ENCODE measurements around the gene CRB1.

DNA sequence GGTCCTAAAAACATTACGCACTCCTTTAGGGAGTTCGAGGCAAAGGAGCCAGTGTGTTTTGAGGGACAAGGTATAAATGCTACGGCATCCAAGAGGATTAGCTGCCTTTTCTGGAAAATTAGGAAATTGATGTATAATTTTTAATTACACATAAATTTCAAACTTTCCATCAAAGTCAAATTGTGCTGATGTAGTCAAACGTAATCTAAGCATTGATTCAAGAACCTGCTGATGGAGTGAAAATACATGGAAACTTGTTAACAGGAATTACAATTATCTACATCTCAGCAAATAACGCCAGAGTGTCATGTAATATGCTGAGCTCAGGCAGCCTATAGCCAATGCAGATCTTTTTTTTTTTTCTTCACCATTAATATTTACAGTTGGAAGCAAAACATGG, 194.5 kb downstream of the CRB1 start:
- TF ChIP-seq, protein P1, sequence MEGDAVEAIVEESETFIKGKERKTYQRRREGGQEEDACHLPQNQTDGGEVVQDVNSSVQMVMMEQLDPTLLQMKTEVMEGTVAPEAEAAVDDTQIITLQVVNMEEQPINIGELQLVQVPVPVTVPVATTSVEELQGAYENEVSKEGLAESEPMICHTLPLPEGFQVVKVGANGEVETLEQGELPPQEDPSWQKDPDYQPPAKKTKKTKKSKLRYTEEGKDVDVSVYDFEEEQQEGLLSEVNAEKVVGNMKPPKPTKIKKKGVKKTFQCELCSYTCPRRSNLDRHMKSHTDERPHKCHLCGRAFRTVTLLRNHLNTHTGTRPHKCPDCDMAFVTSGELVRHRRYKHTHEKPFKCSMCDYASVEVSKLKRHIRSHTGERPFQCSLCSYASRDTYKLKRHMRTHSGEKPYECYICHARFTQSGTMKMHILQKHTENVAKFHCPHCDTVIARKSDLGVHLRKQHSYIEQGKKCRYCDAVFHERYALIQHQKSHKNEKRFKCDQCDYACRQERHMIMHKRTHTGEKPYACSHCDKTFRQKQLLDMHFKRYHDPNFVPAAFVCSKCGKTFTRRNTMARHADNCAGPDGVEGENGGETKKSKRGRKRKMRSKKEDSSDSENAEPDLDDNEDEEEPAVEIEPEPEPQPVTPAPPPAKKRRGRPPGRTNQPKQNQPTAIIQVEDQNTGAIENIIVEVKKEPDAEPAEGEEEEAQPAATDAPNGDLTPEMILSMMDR (IDR thresholded peaks at IDR 0.05; ENCODE audit: poor library complexity, severe bottlenecking), result no peak
- TF ChIP-seq TAF1 (IDR thresholded peaks at IDR 0.05; ENCODE audit: low read depth), result no peak
- TF ChIP-seq EZH2 (IDR thresholded peaks at IDR 0.05; ENCODE audit: borderline replicate concordance, insufficient read depth, low read length, poor library complexity, severe bottlenecking), result no peak
- no peak for TF ChIP-seq RAD21 (conservative IDR thresholded peaks at IDR 0.05)
- no peak for TF ChIP-seq EP300 (conservative IDR thresholded peaks at IDR 0.05; ENCODE audit: poor library complexity, severe bottlenecking)
- no peak for TF ChIP-seq POLR2AphosphoS5 (IDR thresholded peaks at IDR 0.05)
- TF ChIP-seq, protein P2, sequence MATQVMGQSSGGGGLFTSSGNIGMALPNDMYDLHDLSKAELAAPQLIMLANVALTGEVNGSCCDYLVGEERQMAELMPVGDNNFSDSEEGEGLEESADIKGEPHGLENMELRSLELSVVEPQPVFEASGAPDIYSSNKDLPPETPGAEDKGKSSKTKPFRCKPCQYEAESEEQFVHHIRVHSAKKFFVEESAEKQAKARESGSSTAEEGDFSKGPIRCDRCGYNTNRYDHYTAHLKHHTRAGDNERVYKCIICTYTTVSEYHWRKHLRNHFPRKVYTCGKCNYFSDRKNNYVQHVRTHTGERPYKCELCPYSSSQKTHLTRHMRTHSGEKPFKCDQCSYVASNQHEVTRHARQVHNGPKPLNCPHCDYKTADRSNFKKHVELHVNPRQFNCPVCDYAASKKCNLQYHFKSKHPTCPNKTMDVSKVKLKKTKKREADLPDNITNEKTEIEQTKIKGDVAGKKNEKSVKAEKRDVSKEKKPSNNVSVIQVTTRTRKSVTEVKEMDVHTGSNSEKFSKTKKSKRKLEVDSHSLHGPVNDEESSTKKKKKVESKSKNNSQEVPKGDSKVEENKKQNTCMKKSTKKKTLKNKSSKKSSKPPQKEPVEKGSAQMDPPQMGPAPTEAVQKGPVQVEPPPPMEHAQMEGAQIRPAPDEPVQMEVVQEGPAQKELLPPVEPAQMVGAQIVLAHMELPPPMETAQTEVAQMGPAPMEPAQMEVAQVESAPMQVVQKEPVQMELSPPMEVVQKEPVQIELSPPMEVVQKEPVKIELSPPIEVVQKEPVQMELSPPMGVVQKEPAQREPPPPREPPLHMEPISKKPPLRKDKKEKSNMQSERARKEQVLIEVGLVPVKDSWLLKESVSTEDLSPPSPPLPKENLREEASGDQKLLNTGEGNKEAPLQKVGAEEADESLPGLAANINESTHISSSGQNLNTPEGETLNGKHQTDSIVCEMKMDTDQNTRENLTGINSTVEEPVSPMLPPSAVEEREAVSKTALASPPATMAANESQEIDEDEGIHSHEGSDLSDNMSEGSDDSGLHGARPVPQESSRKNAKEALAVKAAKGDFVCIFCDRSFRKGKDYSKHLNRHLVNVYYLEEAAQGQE (IDR thresholded peaks at IDR 0.05; ENCODE audit: borderline replicate concordance), result no peak
- TF ChIP-seq MXI1 (conservative IDR thresholded peaks at IDR 0.05; ENCODE audit: poor library complexity, severe bottlenecking), result no peak

Measured in neural cell (in vitro differentiated cells).